Measurements from ENCODE around the gene PHB1. TPM values are rescaled to one million over a fixed set of nuclear protein-coding genes. Genes with fewer than 3 reads are reported as not detected.

The PHB1 gene
- total RNA-seq, 1 donor from 2014 or later: 127 TPM

DNA sequence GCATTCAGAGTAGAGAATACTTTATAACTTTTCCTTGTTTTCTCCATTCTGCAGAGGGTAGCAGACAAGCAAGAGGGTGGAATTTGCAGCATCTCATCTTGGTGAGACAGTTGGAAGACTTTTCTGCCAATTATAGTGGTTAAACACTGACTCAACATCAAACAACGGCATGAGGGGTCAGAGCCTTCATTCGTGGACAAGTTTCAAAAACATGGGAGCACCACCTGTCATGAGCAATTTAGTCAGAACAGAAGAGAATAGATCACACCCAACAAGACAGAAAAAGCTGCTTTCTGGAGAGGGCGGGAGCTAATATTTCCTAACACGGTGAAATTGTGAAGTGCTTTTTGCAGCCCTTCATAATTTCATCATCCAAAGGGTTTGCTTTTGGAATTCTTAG, 34.8 kb downstream of the PHB1 start:
- Histone ChIP-seq H3K27me3 (no peaks in the 10 kb centered on the region), H3K4me1 (no peaks in the 10 kb centered on the region), H3K27ac (no peak overlapping the region), H3K9me3 (no peaks in the 10 kb centered on the region), H3K36me3 (no peaks in the 10 kb centered on the region), H3K4me3 (no peak overlapping the region)
- TF ChIP-seq, protein P1, sequence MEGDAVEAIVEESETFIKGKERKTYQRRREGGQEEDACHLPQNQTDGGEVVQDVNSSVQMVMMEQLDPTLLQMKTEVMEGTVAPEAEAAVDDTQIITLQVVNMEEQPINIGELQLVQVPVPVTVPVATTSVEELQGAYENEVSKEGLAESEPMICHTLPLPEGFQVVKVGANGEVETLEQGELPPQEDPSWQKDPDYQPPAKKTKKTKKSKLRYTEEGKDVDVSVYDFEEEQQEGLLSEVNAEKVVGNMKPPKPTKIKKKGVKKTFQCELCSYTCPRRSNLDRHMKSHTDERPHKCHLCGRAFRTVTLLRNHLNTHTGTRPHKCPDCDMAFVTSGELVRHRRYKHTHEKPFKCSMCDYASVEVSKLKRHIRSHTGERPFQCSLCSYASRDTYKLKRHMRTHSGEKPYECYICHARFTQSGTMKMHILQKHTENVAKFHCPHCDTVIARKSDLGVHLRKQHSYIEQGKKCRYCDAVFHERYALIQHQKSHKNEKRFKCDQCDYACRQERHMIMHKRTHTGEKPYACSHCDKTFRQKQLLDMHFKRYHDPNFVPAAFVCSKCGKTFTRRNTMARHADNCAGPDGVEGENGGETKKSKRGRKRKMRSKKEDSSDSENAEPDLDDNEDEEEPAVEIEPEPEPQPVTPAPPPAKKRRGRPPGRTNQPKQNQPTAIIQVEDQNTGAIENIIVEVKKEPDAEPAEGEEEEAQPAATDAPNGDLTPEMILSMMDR (IDR thresholded peaks at IDR 0.05): no peak
- no peak for DNase-seq
- ATAC-seq: no peak
- intact Hi-C loops (cut with DNase I): no loop called here

DNA sequence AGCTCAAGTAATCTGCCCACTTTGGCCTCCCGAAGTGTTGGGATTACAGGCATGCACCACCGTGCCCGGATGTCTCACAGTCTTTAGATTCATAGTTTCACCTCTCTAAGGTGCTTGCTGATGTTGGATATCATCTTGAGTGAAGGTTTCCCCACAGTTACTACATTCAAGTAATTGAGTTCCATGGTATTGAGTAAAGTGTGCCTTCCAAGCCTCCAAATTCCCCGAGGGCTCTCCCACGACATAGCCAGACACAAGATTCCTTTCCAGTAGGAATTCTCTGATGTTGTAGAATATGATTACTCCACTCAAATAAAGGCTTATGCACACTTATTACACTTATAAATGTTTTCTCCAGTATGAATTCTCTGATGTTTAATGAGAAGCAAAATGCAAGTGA, 36.4 kb downstream of the PHB1 start:
- DNase-seq: no peak
- intact Hi-C loops (cut with DNase I): no loop called here
- ATAC-seq: no peak
- H3K27me3 ChIP-seq: no peaks in the 10 kb centered on the region
- no peak overlapping the region for H3K4me3 ChIP-seq
- no peak overlapping the region for H3K27ac ChIP-seq
- TF ChIP-seq, protein P1 (IDR thresholded peaks at IDR 0.05): no peak
- H3K9me3 ChIP-seq: no peaks in the 10 kb centered on the region
- H3K4me1 ChIP-seq: no peaks in the 10 kb centered on the region
- no peaks in the 10 kb centered on the region for H3K36me3 ChIP-seq

GRCh38 chr17:49375544-49375943, 39.1 kb downstream of the PHB1 start:
- Histone ChIP-seq H3K36me3 (no peaks in the 10 kb centered on the region), H3K4me1 (no peaks in the 10 kb centered on the region)
- intact Hi-C loops (cut with DNase I): no loop called here

GRCh38 chr17:49373115-49373514, 41.6 kb downstream of the PHB1 start:
- no peaks in the 10 kb centered on the region for H3K36me3 ChIP-seq
- no peaks in the 10 kb centered on the region for H3K9me3 ChIP-seq
- H3K27me3 ChIP-seq: no peaks in the 10 kb centered on the region
- TF ChIP-seq, protein P1 (IDR thresholded peaks at IDR 0.05): no peak
- H3K4me1 ChIP-seq: no peaks in the 10 kb centered on the region
- H3K27ac ChIP-seq: no peak overlapping the region
- no peak for DNase-seq
- no peak overlapping the region for H3K4me3 ChIP-seq
- no peak for ATAC-seq
- intact Hi-C loops (cut with DNase I): no loop called here

More at GRCh38 chr17:49375544-49375943, 39.1 kb downstream of the PHB1 start:
- Histone ChIP-seq H3K4me3 (no peak overlapping the region), H3K9me3 (no peaks in the 10 kb centered on the region), H3K27me3 (no peaks in the 10 kb centered on the region), H3K27ac (no peak overlapping the region)
- no peak for ATAC-seq
- DNase-seq: no peak
- TF ChIP-seq, protein P1 (IDR thresholded peaks at IDR 0.05): no peak

DNA sequence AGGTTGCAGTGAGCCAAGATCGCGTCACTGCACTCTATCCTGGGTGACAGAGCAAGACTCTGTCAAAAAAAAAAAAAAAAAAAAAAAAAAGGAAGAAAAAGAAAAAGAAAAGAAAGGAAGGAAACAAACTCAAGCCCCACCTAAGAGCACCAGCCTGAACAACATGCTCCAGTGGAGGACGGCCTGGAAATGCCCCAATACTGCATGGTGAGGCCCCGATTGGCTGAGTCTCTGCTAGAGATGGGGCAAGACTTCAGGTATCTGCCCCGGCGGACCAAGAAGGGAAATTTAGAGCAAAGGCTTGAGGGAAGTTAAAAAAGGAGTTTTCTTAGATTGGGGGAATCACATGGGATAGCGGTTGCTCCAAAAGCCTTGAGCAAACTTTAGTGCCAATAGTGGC, 42.3 kb downstream of the PHB1 start:
- intact Hi-C loops (cut with DNase I): no loop called here
- H3K27me3 ChIP-seq: no peaks in the 10 kb centered on the region
- ATAC-seq (no peak), DNase-seq (no peak)
- H3K36me3 ChIP-seq: no peaks in the 10 kb centered on the region
- TF ChIP-seq, protein P1 (IDR thresholded peaks at IDR 0.05): no peak
- H3K9me3 ChIP-seq: no peaks in the 10 kb centered on the region
- no peaks in the 10 kb centered on the region for H3K4me1 ChIP-seq
- no peak overlapping the region for H3K4me3 ChIP-seq
- no peak overlapping the region for H3K27ac ChIP-seq
